Gastrocnemius medialis (tissue), 4 donors: ENCODE data around the gene GLYAT. TPM values are rescaled to one million over a fixed set of nuclear protein-coding genes. Genes with fewer than 3 reads are reported as not detected.

ENCODE experiments used
- ATAC-seq, 2 donors: fragments of 150-250 bp; one replicate each; pipeline ENCODE4 v1.9.1; 2016
- DNase-seq, 2 donors: peaks; one replicate each; pipeline ENCODE4 v3.0.0-alpha.2; 2019
- H3K27ac ChIP-seq, 4 donors: fragments of 200-600 bp; sonication (generic); 1 replicate in 1 of 4; 2 replicates in 3 of 4; pipeline ENCODE4 v1.5.1; 2016 to 2018; ENCODE audit warnings: mild to moderate bottlenecking in 2 of 4, moderate library complexity in 1 of 4
- H3K27me3 ChIP-seq, 3 donors: fragments of 200-600 bp; sonication (generic) in 2 of 3; 1 replicate in 1 of 3; 2 replicates in 2 of 3; pipeline versions ENCODE4 v1.5.1 to v1.6.0; 2016 to 2019; ENCODE audit warnings: mild to moderate bottlenecking in 1 of 3, moderate library complexity in 1 of 3
- H3K36me3 ChIP-seq, 2 donors: fragments of 200-600 bp; sonication (generic) in 1 of 2; one replicate each; pipeline ENCODE4 v1.5.1; 2017 to 2018
- H3K4me1 ChIP-seq, 2 donors: fragments of 200-600 bp; sonication (generic) in 1 of 2; one replicate each; pipeline ENCODE4 v1.5.1; 2016 to 2017; ENCODE audit warnings: mild to moderate bottlenecking in 2 of 2
- H3K4me3 ChIP-seq, 4 donors: fragments of 200-600 bp; sonication (generic) in 3 of 4; 1 replicate in 1 of 4; 2 replicates in 3 of 4; pipeline ENCODE4 v1.5.1; 2016 to 2019; ENCODE audit warnings: mild to moderate bottlenecking in 2 of 4
- H3K9me3 ChIP-seq, 3 donors: fragments of 200-600 bp; sonication (generic) in 2 of 3; 1 replicate in 1 of 3; 2 replicates in 2 of 3; pipeline ENCODE4 v1.5.1; 2016 to 2019
- CTCF ChIP-seq, 5 experiments: fragments of 450-650 bp in 3 of 5; fragments of 200-600 bp in 2 of 5; sonication (generic) in 2 of 5; IDR thresholded peaks in 4 of 5; conservative IDR thresholded peaks in 1 of 5; 1 replicate in 4 of 5; 2 replicates in 1 of 5; pipeline ENCODE4 v1.5.1; 2016 to 2019; ENCODE audit warnings: antibody characterized with exemption in 5 of 5, mild to moderate bottlenecking in 3 of 5, moderate library complexity in 3 of 5
- POLR2A ChIP-seq, 2 donors: fragments of 450-650 bp; IDR thresholded peaks; one replicate each; pipeline ENCODE4 v1.6.1; 2017; ENCODE audit warnings: antibody characterized with exemption in 2 of 2, mild to moderate bottlenecking in 2 of 2, moderate library complexity in 2 of 2
- in situ Hi-C, 4 donors: fragments of 200-750 bp; cut with MboI; loops; one replicate each; pipeline versions ENCODE4 v1.15.0 to v1.8.0; 2017; ENCODE audit warnings: low sequenced_read_pairs in 4 of 4
- intact Hi-C: fragments of 100-400 bp; cut with DNase I; formaldehyde crosslinking; loops from one replicate; pipeline ENCODE4 v1.15.1; 2023; ENCODE audit warnings: low total_unique reads
- total RNA-seq, 4 donors: library from RNA; depleted of rRNA; stranded (reverse); fragments of >200 nt; gene quantifications; one replicate each; pipeline versions ENCODE4 v1.1.0 to v1.2.3, GENCODE V29; 2016

The GLYAT gene
- total RNA-seq, 4 donors from 2014 or later: 0.23 to 0.24 TPM; not detected in 2

GRCh38 chr11:58741127-58741526 lies 9.4 kb upstream of the GLYAT start:
- intact Hi-C loops (no loop called here), in situ Hi-C loops (loop anchor here in 1 of 4 donors (25.0 kb wide), 1 partner anchor 96 kb away; the partner anchor contains the start of gene GLYATL2)
- ATAC-seq (no peak), DNase-seq (no peak)
- Histone ChIP-seq H3K9me3 (no peaks in the 10 kb centered on the region), H3K27ac (no peak overlapping the region), H3K4me3 (no peak overlapping the region), H3K36me3 (no peaks in the 10 kb centered on the region), H3K4me1 (no peaks in the 10 kb centered on the region), H3K27me3 (no peaks in the 10 kb centered on the region)
- TF ChIP-seq POLR2A (IDR thresholded peaks at IDR 0.05) (no peak), CTCF (IDR thresholded peaks at IDR 0.05 in 4 of 5, conservative IDR thresholded peaks at IDR 0.05 in 1 of 5) (no peak)

- TF ChIP-seq POLR2A (IDR thresholded peaks at IDR 0.05): no peak
- TF ChIP-seq CTCF (IDR thresholded peaks at IDR 0.05 in 4 of 5, conservative IDR thresholded peaks at IDR 0.05 in 1 of 5): no peak
- H3K36me3 ChIP-seq: no peaks in the 10 kb centered on the region
Measured at GRCh38 chr11:58740447-58740846, 8.7 kb upstream of the GLYAT start.

GRCh38 chr11:58739725-58740430 lies 8.1 kb upstream of the GLYAT start:
- Histone ChIP-seq H3K27ac (no peak overlapping the region), H3K36me3 (no peaks in the 10 kb centered on the region), H3K4me3 (no peak overlapping the region), H3K27me3 (no peaks in the 10 kb centered on the region), H3K9me3 (no peaks in the 10 kb centered on the region), H3K4me1 (no peaks in the 10 kb centered on the region)
- intact Hi-C loops (no loop called here), in situ Hi-C loops (loop anchor here in 1 of 4 donors (25.0 kb wide), 1 partner anchor 97 kb away; the partner anchor contains the start of gene GLYATL2)
- TF ChIP-seq POLR2A (IDR thresholded peaks at IDR 0.05): no peak
- no peak for TF ChIP-seq CTCF (IDR thresholded peaks at IDR 0.05 in 4 of 5, conservative IDR thresholded peaks at IDR 0.05 in 1 of 5)
- ATAC-seq (no peak), DNase-seq (no peak)

More at GRCh38 chr11:58740447-58740846, 8.7 kb upstream of the GLYAT start:
- H3K4me1 ChIP-seq: no peaks in the 10 kb centered on the region
- no peak overlapping the region for H3K27ac ChIP-seq
- no peaks in the 10 kb centered on the region for H3K9me3 ChIP-seq
- no peaks in the 10 kb centered on the region for H3K27me3 ChIP-seq
- H3K4me3 ChIP-seq: no peak overlapping the region
- intact Hi-C loops: no loop called here
- in situ Hi-C loops: loop anchor here in 1 of 4 donors (25.0 kb wide), 1 partner anchor 97 kb away; the partner anchor contains the start of gene GLYATL2
- ATAC-seq (no peak), DNase-seq (no peak)

- no peak for TF ChIP-seq POLR2A (IDR thresholded peaks at IDR 0.05)
- no peak for TF ChIP-seq CTCF (IDR thresholded peaks at IDR 0.05 in 4 of 5, conservative IDR thresholded peaks at IDR 0.05 in 1 of 5)
- Histone ChIP-seq H3K27me3 (no peaks in the 10 kb centered on the region), H3K9me3 (no peaks in the 10 kb centered on the region), H3K27ac (no peak overlapping the region), H3K4me1 (no peaks in the 10 kb centered on the region), H3K36me3 (no peaks in the 10 kb centered on the region), H3K4me3 (no peak overlapping the region)
- in situ Hi-C loops (loop anchor here in 1 of 4 donors (25.0 kb wide), 1 partner anchor 102 kb away; the partner anchor contains the start of gene GLYATL2), intact Hi-C loops (no loop called here)
- DNase-seq: no peak
- no peak for ATAC-seq
Measured at GRCh38 chr11:58734681-58735490, 3.1 kb upstream of the GLYAT start.
